Endothelial cell of umbilical vein (primary cell): Measurements from ENCODE around the gene BMPR1A. TPM values are rescaled to one million over a fixed set of nuclear protein-coding genes. Genes with fewer than 3 reads are reported as not detected.

ENCODE experiments used
- BruUV-seq: library from RNA; stranded (reverse); fragments of 400-500 nt; replicated peaks from 2 replicates; lab custom pipeline; 2021; lab: Mats Ljungman, UMichigan
- CTCF ChIA-PET: fragments of 300-600, 350-600 bp; sonication (Branson Sonifier 250); formaldehyde crosslinking; loops from one replicate; lab custom pipeline; 2021; ENCODE audit warnings: antibody characterized with exemption, inconsistent platforms; lab: Charles Lee
- POLR2A ChIA-PET: fragments of 300-600, 350-600 bp; sonication (Branson Sonifier 250); formaldehyde crosslinking; loops from one replicate; lab custom pipeline; 2021; ENCODE audit warnings: antibody characterized with exemption, inconsistent platforms; lab: Charles Lee
- DNase-seq: peaks from one replicate; pipeline ENCODE4 v3.0.0-alpha.2; 2011; ENCODE audit warnings: low read depth, low spot score
- FAIRE-seq: peaks from 2 replicates; lab custom pipeline; 2011; peaks lifted over from hg19 to GRCh38; lab: Jason Lieb, UNC
- H2AFZ ChIP-seq: 2 replicates; pipeline ENCODE4 v1.6.0; 2012; ENCODE audit warnings: low read depth, low read length, control low read depth, inconsistent platforms
- H3K27ac ChIP-seq: 2 replicates; pipeline ENCODE4 v1.5.1; 2011; ENCODE audit warnings: low read depth, mild to moderate bottlenecking, control low read depth, low read length, moderate library complexity; ENCODE audit not compliant: insufficient read depth
- H3K27me3 ChIP-seq, 2 experiments: 2 replicates each; pipeline versions ENCODE4 v1.6.0 to v1.6.1; 2011; ENCODE audit warnings: low read length in 2 of 2, mixed read lengths in 1 of 2; ENCODE audit not compliant: control insufficient read depth in 2 of 2, insufficient read depth in 2 of 2
- H3K36me3 ChIP-seq, 2 experiments: 2 replicates in 1 of 2; 3 replicates in 1 of 2; pipeline ENCODE4 v1.5.1; 2011; ENCODE audit warnings: low read length in 2 of 2, mild to moderate bottlenecking in 1 of 2, moderate library complexity in 1 of 2; ENCODE audit not compliant: control insufficient read depth in 2 of 2, insufficient read depth in 2 of 2; ENCODE audit errors: extremely low read depth in 1 of 2
- H3K4me1 ChIP-seq: 3 replicates; pipeline ENCODE4 v1.5.1; 2011; ENCODE audit warnings: mild to moderate bottlenecking, low read length; ENCODE audit not compliant: control insufficient read depth, insufficient read depth; ENCODE audit errors: extremely low read depth
- H3K4me2 ChIP-seq: 2 replicates; pipeline ENCODE4 v1.6.1; 2011; ENCODE audit warnings: low read length, control low read depth, mixed read lengths; ENCODE audit not compliant: insufficient read depth
- H3K4me3 ChIP-seq, 3 experiments: fragments of 200-600 bp in 1 of 3; sonication (generic), shearing (Covaris generic) in 1 of 3; replicated peaks in 1 of 3; 2 replicates each; pipeline ENCODE4 v1.5.1; 2011 to 2016; ENCODE audit warnings: control low read depth in 3 of 3, low read length in 3 of 3, mild to moderate bottlenecking in 2 of 3, inconsistent platforms in 1 of 3, low read depth in 1 of 3, moderate library complexity in 1 of 3; ENCODE audit not compliant: insufficient read depth in 1 of 3
- H3K79me2 ChIP-seq: 2 replicates; pipeline ENCODE4 v1.6.0; 2012; ENCODE audit warnings: low read length, inconsistent platforms; ENCODE audit not compliant: control insufficient read depth, insufficient read depth
- H3K9ac ChIP-seq: replicated peaks from 2 replicates; pipeline ENCODE3; 2011; ENCODE audit warnings: low read length, control low read depth; ENCODE audit not compliant: insufficient read depth; ENCODE audit errors: extremely low read depth
- H3K9me1 ChIP-seq: replicated peaks from 3 replicates; pipeline ENCODE4 v1.6.0; 2011; ENCODE audit warnings: mild to moderate bottlenecking, low read length; ENCODE audit not compliant: control insufficient read depth, insufficient read depth; ENCODE audit errors: extremely low read depth
- H3K9me3 ChIP-seq: replicated peaks from 2 replicates; pipeline ENCODE4 v1.5.1; 2012; ENCODE audit warnings: low read length, inconsistent platforms; ENCODE audit not compliant: control insufficient read depth, insufficient read depth
- H4K20me1 ChIP-seq: replicated peaks from 2 replicates; pipeline ENCODE3; 2011; ENCODE audit warnings: mild to moderate bottlenecking, low read length; ENCODE audit not compliant: control insufficient read depth, insufficient read depth; ENCODE audit errors: extremely low read depth
- CTCF ChIP-seq, 2 donors: IDR thresholded peaks; 1 replicate in 1 of 2; 2 replicates in 1 of 2; pipeline ENCODE4 v1.5.1; 2011; ENCODE audit warnings: low read length in 2 of 2, mild to moderate bottlenecking in 2 of 2, moderate library complexity in 2 of 2, control low read depth in 1 of 2, inconsistent platforms in 1 of 2, low read depth in 1 of 2; ENCODE audit not compliant: insufficient read depth in 1 of 2; ENCODE audit errors: extremely low read depth in 1 of 2
- EZH2 ChIP-seq: IDR thresholded peaks from 2 replicates; pipeline ENCODE4 v1.6.1; 2012; ENCODE audit warnings: borderline replicate concordance, low read depth, mild to moderate bottlenecking, moderate library complexity, low read length, inconsistent platforms; ENCODE audit not compliant: severe bottlenecking
- FOS ChIP-seq: IDR thresholded peaks from 2 replicates; pipeline ENCODE4 v1.6.1; 2011; ENCODE audit warnings: mild to moderate bottlenecking, low read length, moderate library complexity, borderline replicate concordance; ENCODE audit not compliant: insufficient read depth
- GATA2 ChIP-seq: IDR thresholded peaks from 2 replicates; pipeline ENCODE4 v1.7.0; 2011; ENCODE audit warnings: low read depth, mild to moderate bottlenecking, moderate library complexity, mixed read lengths, low read length; ENCODE audit not compliant: insufficient read length, insufficient read depth
- JUN ChIP-seq: IDR thresholded peaks from 2 replicates; pipeline ENCODE4 v1.6.1; 2011; ENCODE audit warnings: borderline replicate concordance, low read depth; ENCODE audit not compliant: insufficient read length, insufficient read depth
- MYC ChIP-seq: IDR thresholded peaks from one replicate; pipeline ENCODE4 v1.6.1; 2011; ENCODE audit warnings: mild to moderate bottlenecking, low read depth, low read length
- POLR2A ChIP-seq: IDR thresholded peaks from 2 replicates; pipeline ENCODE4 v1.6.1; 2012; ENCODE audit warnings: low read depth, mild to moderate bottlenecking, control low read depth, low read length
- POLR2AphosphoS5 ChIP-seq: IDR thresholded peaks from 2 replicates; pipeline ENCODE4 v1.6.1; 2012; ENCODE audit warnings: low read depth, mild to moderate bottlenecking, control low read depth, low read length, moderate library complexity; ENCODE audit not compliant: insufficient read depth
- dilution Hi-C: fragments of 300-500 bp; cut with MboI; formaldehyde crosslinking; loops from one replicate; pipeline ENCODE4 v1.15.0; 2019; ENCODE audit warnings: low sequenced_read_pairs; ENCODE audit not compliant: extremely low pct_ligation_motif_present
- intact Hi-C: fragments of 100-400 bp; cut with micrococcal nuclease; formaldehyde crosslinking; loops from one replicate; pipeline ENCODE4 v1.10.0; 2022
- polyA plus RNA-seq, 4 experiments: library from polyadenylated mRNA; depleted of rRNA in 3 of 4; stranded (reverse) in 3 of 4; unstranded in 1 of 4; fragments of >200 nt; gene quantifications; 2 replicates each; pipeline versions ENCODE4 v1.2.1 to v1.2.3, GENCODE V29; 2011 to 2012; ENCODE audit warnings: missing spikeins in 1 of 4
- total RNA-seq: library from RNA; stranded (reverse); gene quantifications from 2 replicates; pipeline ENCODE4 v1.2.3, GENCODE V29; 2021
- TF ChIP-seq, protein P1 (sequence below): IDR thresholded peaks from 2 replicates; pipeline ENCODE4 v1.6.1; 2011; ENCODE audit not compliant: insufficient read depth, insufficient read length

The BMPR1A gene
- total and polyA plus RNA-seq, 2 donors (not counting 3 experiments of a cell fraction or from before 2014, with no cell fraction given): not detected

DNA sequence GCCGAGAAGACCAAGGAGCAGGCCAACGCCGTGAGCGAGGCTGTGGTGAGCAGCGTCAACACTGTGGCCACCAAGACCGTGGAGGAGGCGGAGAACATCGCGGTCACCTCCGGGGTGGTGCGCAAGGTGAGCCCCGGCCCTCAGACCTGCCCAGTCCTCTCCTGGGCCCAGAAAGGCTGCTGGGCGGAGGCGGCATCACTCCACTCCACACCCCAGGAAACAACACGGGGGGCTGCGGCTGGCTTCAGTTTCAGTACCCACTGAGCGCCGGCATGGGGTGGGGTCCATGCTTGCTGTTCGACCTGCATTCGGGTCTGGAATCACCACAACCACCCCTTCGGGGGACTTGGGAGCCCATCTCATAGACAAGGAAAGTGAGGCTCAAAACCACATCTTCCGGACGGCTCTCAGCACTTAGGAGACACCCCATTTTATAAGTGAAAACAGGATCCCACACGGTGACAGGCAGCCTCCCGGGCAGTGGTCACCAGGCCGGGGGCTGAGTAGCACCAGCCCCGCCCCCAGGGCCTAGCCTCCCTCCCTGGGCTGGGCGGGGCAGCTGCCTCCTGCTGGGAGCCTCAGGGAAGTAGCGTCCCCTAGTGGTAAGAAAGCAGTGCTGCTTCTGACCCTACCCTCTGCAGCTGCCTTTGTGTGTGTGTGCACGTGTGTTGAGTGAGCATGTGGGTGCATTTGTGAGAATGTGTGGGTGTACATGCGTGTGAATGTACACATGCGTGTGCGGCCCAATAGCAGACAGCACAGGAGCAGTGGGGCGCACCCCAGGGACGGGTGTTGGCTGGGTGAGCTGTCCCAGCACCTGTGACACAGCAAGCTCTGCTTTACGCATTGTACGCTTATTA is 203.8 kb downstream of the BMPR1A start:
- FAIRE-seq: peak; percentile 91
- dilution Hi-C loops: no loop called here

More for the DNA sequence above, 203.8 kb downstream of the BMPR1A start:
- no peak overlapping the region for H2AFZ ChIP-seq
- H3K4me1 ChIP-seq: peaks cover 45% of the 10 kb centered on the region
- H3K9ac ChIP-seq: no peak overlapping the region
- TF ChIP-seq POLR2AphosphoS5 (peak; percentile 23), FOS (no peak), GATA2 (no peak), CTCF (IDR thresholded peaks at IDR 0.05; ENCODE audit: extremely low read depth in 1 of 2, insufficient read depth in 1 of 2, low read depth in 1 of 2, low read length in 2 of 2) (peak; percentile 100), MYC (peak; percentile 85), JUN (no peak), POLR2A (no peak), EZH2 (no peak)
- TF ChIP-seq, protein P1, sequence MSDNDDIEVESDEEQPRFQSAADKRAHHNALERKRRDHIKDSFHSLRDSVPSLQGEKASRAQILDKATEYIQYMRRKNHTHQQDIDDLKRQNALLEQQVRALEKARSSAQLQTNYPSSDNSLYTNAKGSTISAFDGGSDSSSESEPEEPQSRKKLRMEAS: peak; percentile 74
- no peaks in the 10 kb centered on the region for H4K20me1 ChIP-seq
- peak; percentile 85 for DNase-seq
- no peaks in the 10 kb centered on the region for H3K9me3 ChIP-seq
- no peaks in the 10 kb centered on the region for H3K36me3 ChIP-seq
- H3K79me2 ChIP-seq: peaks cover 28% of the 10 kb centered on the region
- H3K4me2 ChIP-seq: peak overlapping the region; percentile 33
- intact Hi-C loops: loop anchor here (1.0 kb wide), 2 partner anchors 21 to 272 kb away; no protein-coding TSS in a partner anchor
- H3K27ac ChIP-seq: peak overlapping the region; percentile 78
- H3K4me3 ChIP-seq: no peak overlapping the region
- H3K27me3 ChIP-seq: no peaks in the 10 kb centered on the region
- no TSS peak for BruUV-seq
- no peaks in the 10 kb centered on the region for H3K9me1 ChIP-seq
- POLR2A ChIA-PET: interaction anchor here (0.5 to 3.1 kb wide), 6 partner anchors 9 to 944 kb away, joined by 3 to 13 read pairs (median 3); no protein-coding TSS in a partner anchor
- CTCF ChIA-PET: interaction anchor here (0.6 to 8.7 kb wide), 15 partner anchors 8 to 279 kb away, joined by 3 to 325 read pairs (median 4); partner anchors contain the start of gene ADIRF
